Endothelial cell of umbilical vein (primary cell): ENCODE data around the gene TRAF3IP1. TPM values are rescaled to one million over a fixed set of nuclear protein-coding genes. Genes with fewer than 3 reads are reported as not detected.
"Not testable (repeated sequence)": the region's sequence is repeated elsewhere in the genome, so short reads cannot be mapped to it uniquely, and the experiment has no call there.

Source experiments
- BruUV-seq: library from RNA; stranded (reverse); fragments of 400-500 nt; replicated peaks from 2 replicates; lab custom pipeline; 2021; lab: Mats Ljungman, UMichigan
- CTCF ChIA-PET: fragments of 300-600, 350-600 bp; sonication (Branson Sonifier 250); formaldehyde crosslinking; loops from one replicate; lab custom pipeline; 2021; ENCODE audit warnings: antibody characterized with exemption, inconsistent platforms; lab: Charles Lee
- POLR2A ChIA-PET: fragments of 300-600, 350-600 bp; sonication (Branson Sonifier 250); formaldehyde crosslinking; loops from one replicate; lab custom pipeline; 2021; ENCODE audit warnings: antibody characterized with exemption, inconsistent platforms; lab: Charles Lee
- DNase-seq: peaks from one replicate; pipeline ENCODE4 v3.0.0-alpha.2; 2011; ENCODE audit warnings: low read depth, low spot score
- FAIRE-seq: peaks from 2 replicates; lab custom pipeline; 2011; peaks lifted over from hg19 to GRCh38; lab: Jason Lieb, UNC
- H2AFZ ChIP-seq: 2 replicates; pipeline ENCODE4 v1.6.0; 2012; ENCODE audit warnings: low read depth, low read length, control low read depth, inconsistent platforms
- H3K27ac ChIP-seq: 2 replicates; pipeline ENCODE4 v1.5.1; 2011; ENCODE audit warnings: low read depth, mild to moderate bottlenecking, control low read depth, low read length, moderate library complexity; ENCODE audit not compliant: insufficient read depth
- H3K27me3 ChIP-seq, 2 experiments: 2 replicates each; pipeline versions ENCODE4 v1.6.0 to v1.6.1; 2011; ENCODE audit warnings: low read length in 2 of 2, mixed read lengths in 1 of 2; ENCODE audit not compliant: control insufficient read depth in 2 of 2, insufficient read depth in 2 of 2
- H3K36me3 ChIP-seq, 2 experiments: 2 replicates in 1 of 2; 3 replicates in 1 of 2; pipeline ENCODE4 v1.5.1; 2011; ENCODE audit warnings: low read length in 2 of 2, mild to moderate bottlenecking in 1 of 2, moderate library complexity in 1 of 2; ENCODE audit not compliant: control insufficient read depth in 2 of 2, insufficient read depth in 2 of 2; ENCODE audit errors: extremely low read depth in 1 of 2
- H3K4me1 ChIP-seq: 3 replicates; pipeline ENCODE4 v1.5.1; 2011; ENCODE audit warnings: mild to moderate bottlenecking, low read length; ENCODE audit not compliant: control insufficient read depth, insufficient read depth; ENCODE audit errors: extremely low read depth
- H3K4me2 ChIP-seq: 2 replicates; pipeline ENCODE4 v1.6.1; 2011; ENCODE audit warnings: low read length, control low read depth, mixed read lengths; ENCODE audit not compliant: insufficient read depth
- H3K4me3 ChIP-seq, 3 experiments: fragments of 200-600 bp in 1 of 3; sonication (generic), shearing (Covaris generic) in 1 of 3; replicated peaks in 1 of 3; 2 replicates each; pipeline ENCODE4 v1.5.1; 2011 to 2016; ENCODE audit warnings: control low read depth in 3 of 3, low read length in 3 of 3, mild to moderate bottlenecking in 2 of 3, inconsistent platforms in 1 of 3, low read depth in 1 of 3, moderate library complexity in 1 of 3; ENCODE audit not compliant: insufficient read depth in 1 of 3
- H3K79me2 ChIP-seq: 2 replicates; pipeline ENCODE4 v1.6.0; 2012; ENCODE audit warnings: low read length, inconsistent platforms; ENCODE audit not compliant: control insufficient read depth, insufficient read depth
- H3K9ac ChIP-seq: replicated peaks from 2 replicates; pipeline ENCODE3; 2011; ENCODE audit warnings: low read length, control low read depth; ENCODE audit not compliant: insufficient read depth; ENCODE audit errors: extremely low read depth
- H3K9me1 ChIP-seq: replicated peaks from 3 replicates; pipeline ENCODE4 v1.6.0; 2011; ENCODE audit warnings: mild to moderate bottlenecking, low read length; ENCODE audit not compliant: control insufficient read depth, insufficient read depth; ENCODE audit errors: extremely low read depth
- H3K9me3 ChIP-seq: replicated peaks from 2 replicates; pipeline ENCODE4 v1.5.1; 2012; ENCODE audit warnings: low read length, inconsistent platforms; ENCODE audit not compliant: control insufficient read depth, insufficient read depth
- H4K20me1 ChIP-seq: replicated peaks from 2 replicates; pipeline ENCODE3; 2011; ENCODE audit warnings: mild to moderate bottlenecking, low read length; ENCODE audit not compliant: control insufficient read depth, insufficient read depth; ENCODE audit errors: extremely low read depth
- FOS ChIP-seq: IDR thresholded peaks from 2 replicates; pipeline ENCODE4 v1.6.1; 2011; ENCODE audit warnings: mild to moderate bottlenecking, low read length, moderate library complexity, borderline replicate concordance; ENCODE audit not compliant: insufficient read depth
- MYC ChIP-seq: IDR thresholded peaks from one replicate; pipeline ENCODE4 v1.6.1; 2011; ENCODE audit warnings: mild to moderate bottlenecking, low read depth, low read length
- POLR2AphosphoS5 ChIP-seq: IDR thresholded peaks from 2 replicates; pipeline ENCODE4 v1.6.1; 2012; ENCODE audit warnings: low read depth, mild to moderate bottlenecking, control low read depth, low read length, moderate library complexity; ENCODE audit not compliant: insufficient read depth
- dilution Hi-C: fragments of 300-500 bp; cut with MboI; formaldehyde crosslinking; loops from one replicate; pipeline ENCODE4 v1.15.0; 2019; ENCODE audit warnings: low sequenced_read_pairs; ENCODE audit not compliant: extremely low pct_ligation_motif_present
- intact Hi-C: fragments of 100-400 bp; cut with micrococcal nuclease; formaldehyde crosslinking; loops from one replicate; pipeline ENCODE4 v1.10.0; 2022
- polyA plus RNA-seq, 4 experiments: library from polyadenylated mRNA; depleted of rRNA in 3 of 4; stranded (reverse) in 3 of 4; unstranded in 1 of 4; fragments of >200 nt; gene quantifications; 2 replicates each; pipeline versions ENCODE4 v1.2.1 to v1.2.3, GENCODE V29; 2011 to 2012; ENCODE audit warnings: missing spikeins in 1 of 4
- total RNA-seq: library from RNA; stranded (reverse); gene quantifications from 2 replicates; pipeline ENCODE4 v1.2.3, GENCODE V29; 2021

The TRAF3IP1 gene
- total and polyA plus RNA-seq, 2 donors (not counting 3 experiments of a cell fraction or from before 2014, with no cell fraction given) = 3.4 to 15.9 TPM

- not testable (repeated sequence) for H3K27me3 ChIP-seq, BruUV-seq
- dilution Hi-C loops = loop anchor here (25.0 kb wide), 1 partner anchor 90 kb away; no protein-coding TSS in a partner anchor
Measured at GRCh38 chr2:238372277-238372676, 52.0 kb downstream of the TRAF3IP1 start.

GRCh38 chr2:238376884-238377391 is 56.6 kb downstream of the TRAF3IP1 start:
- Histone ChIP-seq H3K4me2 (peak overlapping the region; percentile 45), H3K27me3 (no peaks in the 10 kb centered on the region), H3K4me1 (peaks cover 43% of the 10 kb centered on the region), H3K27ac (peak overlapping the region; percentile 37), H3K9ac (no peak overlapping the region), H3K4me3 (no peak overlapping the region), H2AFZ (peak overlapping the region; percentile 21), H3K36me3 (no peaks in the 10 kb centered on the region), H3K9me3 (no peaks in the 10 kb centered on the region), H3K9me1 (no peaks in the 10 kb centered on the region), H3K79me2 (no peaks in the 10 kb centered on the region), H4K20me1 (no peaks in the 10 kb centered on the region)
- TF ChIP-seq MYC (no peak), POLR2AphosphoS5 (peak; percentile 63), FOS (peak; percentile 51)
- BruUV-seq = no TSS peak
- DNase-seq (no peak), FAIRE-seq (peak; percentile 85)
- intact Hi-C loops = loop anchor here (10.0 kb wide), 1 partner anchor 218 kb away; no protein-coding TSS in a partner anchor
- POLR2A ChIA-PET = no interaction called here
- CTCF ChIA-PET = interaction anchor here (0.7 to 1.9 kb wide), 5 partner anchors 9 to 100 kb away, joined by 3 to 10 read pairs (median 5); no protein-coding TSS in a partner anchor
- dilution Hi-C loops = no loop called here

More at GRCh38 chr2:238372277-238372676, 52.0 kb downstream of the TRAF3IP1 start:
- CTCF ChIA-PET, H3K36me3 ChIP-seq, H3K9me3 ChIP-seq, H4K20me1 ChIP-seq, FAIRE-seq, H3K79me2 ChIP-seq, H3K4me3 ChIP-seq, H3K27ac ChIP-seq, POLR2A ChIA-PET, DNase-seq, H3K9ac ChIP-seq, H3K4me2 ChIP-seq, H2AFZ ChIP-seq, H3K9me1 ChIP-seq: not testable (repeated sequence)
- intact Hi-C loops = loop anchor here (10.0 kb wide), 1 partner anchor 223 kb away; no protein-coding TSS in a partner anchor
- H3K4me1 ChIP-seq = peaks cover 11% of the 10 kb centered on the region
